ENCODE measurements around the gene USP10.

Gene USP10

DNA sequence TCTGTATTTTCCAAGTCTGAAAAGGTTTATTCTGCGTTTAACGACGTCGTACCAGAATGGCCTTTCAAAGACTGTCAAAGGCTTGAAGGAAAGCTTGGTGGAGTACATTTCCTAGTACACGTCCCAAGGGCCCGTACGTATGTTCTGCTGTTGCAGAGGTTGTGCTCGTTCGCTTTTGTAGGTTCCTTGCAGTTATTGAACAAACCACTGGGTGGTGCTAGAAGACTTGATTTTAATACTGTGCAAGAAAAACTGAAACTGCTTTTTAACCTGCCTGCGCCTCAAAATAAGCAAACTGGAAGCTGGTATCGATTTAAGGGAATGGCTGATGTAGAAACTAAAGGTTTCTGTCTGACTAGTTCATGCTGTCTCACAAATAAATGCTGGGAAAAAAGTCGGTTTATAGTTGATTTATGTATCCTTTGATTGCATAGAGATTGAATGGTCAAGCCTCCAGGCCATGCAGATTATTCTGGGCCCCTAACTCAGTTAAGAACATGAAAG is 54.6 kb downstream of the USP10 start:
- Histone ChIP-seq H3K9ac (ENCODE audit: insufficient read length, low read depth) (no peak overlapping the region), H3K4me3 (ENCODE audit: insufficient read length, low read depth) (no peak overlapping the region), H3K36me3 (ENCODE audit: insufficient read depth, insufficient read length, low read length) (peaks cover 61% of the 10 kb centered on the region), H3K27me3 (ENCODE audit: insufficient read depth, insufficient read length) (no peaks in the 10 kb centered on the region), H3K4me1 (ENCODE audit: insufficient read depth, insufficient read length) (no peaks in the 10 kb centered on the region), H3K9me3 (ENCODE audit: insufficient read depth, low read length) (no peaks in the 10 kb centered on the region)
- TF ChIP-seq ZNF274 (IDR thresholded peaks at IDR 0.05; ENCODE audit: low read depth, low read length), result no peak
- TF ChIP-seq SUZ12 (IDR thresholded peaks at IDR 0.05; ENCODE audit: extremely low read depth, insufficient read depth, insufficient read length), result no peak
- TF ChIP-seq YY1 (IDR thresholded peaks at IDR 0.05; ENCODE audit: insufficient read depth, insufficient read length), result no peak
- peak; percentile 56 for DNase-seq (ENCODE audit: low read depth, low spot score)

DNA sequence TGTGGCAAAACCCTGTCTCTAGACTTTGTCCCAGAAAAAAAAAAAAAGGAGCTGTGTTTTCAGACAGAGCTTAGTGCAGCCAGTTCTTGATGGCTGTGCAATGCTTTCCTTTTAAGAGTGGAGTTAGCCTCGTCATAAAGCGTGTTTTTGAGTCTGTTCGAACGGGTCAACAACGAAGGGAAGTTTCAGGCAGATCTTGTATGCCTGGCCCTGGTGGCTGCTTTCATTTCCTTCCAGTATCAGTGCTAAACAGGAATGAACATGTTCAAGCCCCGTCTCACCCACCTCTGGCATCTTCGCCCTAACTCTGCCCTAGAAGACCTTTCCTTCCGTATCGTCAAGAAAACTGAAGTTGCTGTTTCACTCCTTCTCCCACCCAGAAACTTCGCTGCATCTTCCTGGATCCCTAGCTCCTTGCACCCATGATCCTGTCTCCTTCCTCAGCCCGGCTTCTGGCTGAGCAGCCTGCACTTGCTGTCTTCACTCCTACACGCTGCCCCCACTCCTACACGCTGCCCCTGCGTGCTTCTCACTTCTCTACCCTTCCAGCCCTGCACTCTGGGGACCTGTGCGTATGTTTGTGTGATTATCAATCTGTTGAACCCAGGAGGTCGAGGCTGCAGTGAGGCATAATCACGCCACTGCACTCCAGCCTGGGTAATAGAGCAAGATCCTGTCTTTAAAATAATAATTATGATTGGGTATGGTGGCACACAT is 55.3 kb downstream of the USP10 start:
- Histone ChIP-seq H3K9ac (ENCODE audit: insufficient read length, low read depth) (peak overlapping the region; percentile 54), H3K4me1 (ENCODE audit: insufficient read depth, insufficient read length) (no peaks in the 10 kb centered on the region), H3K36me3 (ENCODE audit: insufficient read depth, insufficient read length, low read length) (peaks cover 62% of the 10 kb centered on the region), H3K4me3 (ENCODE audit: insufficient read length, low read depth) (no peak overlapping the region), H3K9me3 (ENCODE audit: insufficient read depth, low read length) (no peaks in the 10 kb centered on the region), H3K27me3 (ENCODE audit: insufficient read depth, insufficient read length) (no peaks in the 10 kb centered on the region)
- TF ChIP-seq ZNF274 (IDR thresholded peaks at IDR 0.05; ENCODE audit: low read depth, low read length) (no peak), YY1 (IDR thresholded peaks at IDR 0.05; ENCODE audit: insufficient read depth, insufficient read length) (no peak), SUZ12 (IDR thresholded peaks at IDR 0.05; ENCODE audit: extremely low read depth, insufficient read depth, insufficient read length) (no peak)
- no peak for DNase-seq (ENCODE audit: low read depth, low spot score)

DNA sequence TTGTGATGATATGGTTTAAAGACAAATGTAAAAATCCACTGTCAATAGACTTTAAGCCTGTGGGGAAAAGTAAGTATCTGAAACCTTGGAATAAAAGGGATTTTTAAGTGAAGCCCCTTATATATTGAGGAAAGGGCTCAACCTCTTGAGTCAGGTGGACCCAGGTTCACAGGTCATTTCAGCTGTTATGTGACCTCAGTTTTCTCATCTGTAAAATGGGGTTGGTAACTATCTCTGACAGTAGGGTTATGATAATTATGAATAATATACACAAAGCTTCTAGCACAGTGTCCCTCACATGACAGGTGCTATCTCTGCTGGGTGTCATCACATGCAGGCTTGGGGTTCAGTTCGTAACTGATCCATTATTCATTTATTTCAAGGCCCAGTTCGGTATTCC is 57.0 kb downstream of the USP10 start:
- no peaks in the 10 kb centered on the region for H3K9me3 ChIP-seq (ENCODE audit: insufficient read depth, low read length)
- DNase-seq (ENCODE audit: low read depth, low spot score), result no peak
- H3K36me3 ChIP-seq (ENCODE audit: insufficient read depth, insufficient read length, low read length), result peaks cover 70% of the 10 kb centered on the region
- no peak overlapping the region for H3K9ac ChIP-seq (ENCODE audit: insufficient read length, low read depth)
- H3K27me3 ChIP-seq (ENCODE audit: insufficient read depth, insufficient read length), result no peaks in the 10 kb centered on the region
- TF ChIP-seq YY1 (IDR thresholded peaks at IDR 0.05; ENCODE audit: insufficient read depth, insufficient read length), result no peak
- TF ChIP-seq ZNF274 (IDR thresholded peaks at IDR 0.05; ENCODE audit: low read depth, low read length), result no peak
- no peak for TF ChIP-seq SUZ12 (IDR thresholded peaks at IDR 0.05; ENCODE audit: extremely low read depth, insufficient read depth, insufficient read length)
- no peak overlapping the region for H3K4me3 ChIP-seq (ENCODE audit: insufficient read length, low read depth)
- no peaks in the 10 kb centered on the region for H3K4me1 ChIP-seq (ENCODE audit: insufficient read depth, insufficient read length)

DNA sequence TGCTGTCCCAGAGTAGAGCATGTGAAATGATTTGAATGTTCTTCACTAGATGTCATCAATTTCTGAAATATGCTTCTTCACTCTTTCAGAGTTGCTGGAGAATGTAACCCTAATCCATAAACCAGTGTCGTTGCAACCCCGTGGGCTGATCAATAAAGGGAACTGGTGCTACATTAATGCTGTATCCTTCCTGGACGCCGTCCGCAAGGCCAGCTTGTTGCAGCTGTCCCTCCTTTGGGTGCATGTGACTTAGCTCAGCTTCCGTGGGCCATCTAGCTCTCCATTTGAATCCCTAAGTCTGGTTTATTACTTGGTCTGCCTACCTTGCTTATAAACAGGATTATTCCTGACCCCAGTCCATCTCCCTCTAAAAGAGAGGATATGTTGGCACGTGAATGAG is 58.8 kb downstream of the USP10 start:
- no peaks in the 10 kb centered on the region for H3K9me3 ChIP-seq (ENCODE audit: insufficient read depth, low read length)
- H3K27me3 ChIP-seq (ENCODE audit: insufficient read depth, insufficient read length), result no peaks in the 10 kb centered on the region
- H3K36me3 ChIP-seq (ENCODE audit: insufficient read depth, insufficient read length, low read length), result peaks cover 73% of the 10 kb centered on the region
- DNase-seq (ENCODE audit: low read depth, low spot score), result no peak
- no peak overlapping the region for H3K9ac ChIP-seq (ENCODE audit: insufficient read length, low read depth)
- peaks cover 2% of the 10 kb centered on the region for H3K4me1 ChIP-seq (ENCODE audit: insufficient read depth, insufficient read length)
- no peak overlapping the region for H3K4me3 ChIP-seq (ENCODE audit: insufficient read length, low read depth)
- TF ChIP-seq ZNF274 (IDR thresholded peaks at IDR 0.05; ENCODE audit: low read depth, low read length) (no peak), SUZ12 (IDR thresholded peaks at IDR 0.05; ENCODE audit: extremely low read depth, insufficient read depth, insufficient read length) (no peak), YY1 (IDR thresholded peaks at IDR 0.05; ENCODE audit: insufficient read depth, insufficient read length) (no peak)

DNA sequence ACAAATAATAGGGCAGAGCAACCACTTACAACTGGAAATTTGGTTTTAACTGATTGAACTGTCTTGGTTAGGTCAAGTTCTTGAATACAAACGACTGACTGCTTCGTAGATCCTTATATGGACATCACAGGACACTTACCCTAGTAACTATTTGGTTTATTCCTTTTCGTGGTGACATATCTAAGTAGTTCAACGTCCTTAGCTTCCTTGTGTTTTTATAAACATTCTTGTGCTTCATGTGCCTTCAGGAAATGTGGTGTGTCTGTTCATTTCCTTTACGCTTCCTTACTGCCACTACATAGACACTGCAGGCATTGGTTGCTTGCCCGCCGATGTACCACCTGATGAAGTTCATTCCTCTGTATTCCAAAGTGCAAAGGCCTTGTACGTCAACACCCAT is 59.3 kb downstream of the USP10 start:
- TF ChIP-seq ZNF274 (IDR thresholded peaks at IDR 0.05; ENCODE audit: low read depth, low read length) (no peak), YY1 (IDR thresholded peaks at IDR 0.05; ENCODE audit: insufficient read depth, insufficient read length) (no peak), SUZ12 (IDR thresholded peaks at IDR 0.05; ENCODE audit: extremely low read depth, insufficient read depth, insufficient read length) (no peak)
- Histone ChIP-seq H3K36me3 (ENCODE audit: insufficient read depth, insufficient read length, low read length) (peaks cover 73% of the 10 kb centered on the region), H3K27me3 (ENCODE audit: insufficient read depth, insufficient read length) (no peaks in the 10 kb centered on the region), H3K9ac (ENCODE audit: insufficient read length, low read depth) (no peak overlapping the region), H3K4me1 (ENCODE audit: insufficient read depth, insufficient read length) (peaks cover 4% of the 10 kb centered on the region), H3K9me3 (ENCODE audit: insufficient read depth, low read length) (no peaks in the 10 kb centered on the region), H3K4me3 (ENCODE audit: insufficient read length, low read depth) (no peak overlapping the region)
- DNase-seq (ENCODE audit: low read depth, low spot score), result no peak

DNA sequence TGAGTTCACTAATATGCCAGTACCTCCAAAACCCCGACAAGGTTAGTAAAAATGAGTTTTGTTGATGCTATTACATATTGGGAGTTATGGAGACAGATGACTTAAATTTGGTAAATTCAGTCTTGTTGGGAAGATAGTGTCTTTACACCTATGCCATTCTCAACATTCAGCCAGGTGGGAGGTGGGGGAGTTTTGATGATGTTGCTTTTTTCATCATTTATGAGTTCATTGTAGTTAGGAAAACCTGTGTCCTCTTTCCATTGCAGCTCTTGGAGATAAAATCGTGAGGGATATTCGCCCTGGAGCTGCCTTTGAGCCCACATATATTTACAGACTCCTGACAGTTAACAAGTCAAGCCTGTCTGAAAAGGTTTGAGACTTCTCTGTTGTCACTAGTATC is 60.1 kb downstream of the USP10 start:
- TF ChIP-seq ZNF274 (IDR thresholded peaks at IDR 0.05; ENCODE audit: low read depth, low read length), result no peak
- no peak for TF ChIP-seq YY1 (IDR thresholded peaks at IDR 0.05; ENCODE audit: insufficient read depth, insufficient read length)
- H3K4me3 ChIP-seq (ENCODE audit: insufficient read length, low read depth), result no peak overlapping the region
- H3K36me3 ChIP-seq (ENCODE audit: insufficient read depth, insufficient read length, low read length), result peaks cover 80% of the 10 kb centered on the region
- no peak overlapping the region for H3K9ac ChIP-seq (ENCODE audit: insufficient read length, low read depth)
- H3K27me3 ChIP-seq (ENCODE audit: insufficient read depth, insufficient read length), result no peaks in the 10 kb centered on the region
- peaks cover 4% of the 10 kb centered on the region for H3K4me1 ChIP-seq (ENCODE audit: insufficient read depth, insufficient read length)
- no peak for DNase-seq (ENCODE audit: low read depth, low spot score)
- no peaks in the 10 kb centered on the region for H3K9me3 ChIP-seq (ENCODE audit: insufficient read depth, low read length)

DNA sequence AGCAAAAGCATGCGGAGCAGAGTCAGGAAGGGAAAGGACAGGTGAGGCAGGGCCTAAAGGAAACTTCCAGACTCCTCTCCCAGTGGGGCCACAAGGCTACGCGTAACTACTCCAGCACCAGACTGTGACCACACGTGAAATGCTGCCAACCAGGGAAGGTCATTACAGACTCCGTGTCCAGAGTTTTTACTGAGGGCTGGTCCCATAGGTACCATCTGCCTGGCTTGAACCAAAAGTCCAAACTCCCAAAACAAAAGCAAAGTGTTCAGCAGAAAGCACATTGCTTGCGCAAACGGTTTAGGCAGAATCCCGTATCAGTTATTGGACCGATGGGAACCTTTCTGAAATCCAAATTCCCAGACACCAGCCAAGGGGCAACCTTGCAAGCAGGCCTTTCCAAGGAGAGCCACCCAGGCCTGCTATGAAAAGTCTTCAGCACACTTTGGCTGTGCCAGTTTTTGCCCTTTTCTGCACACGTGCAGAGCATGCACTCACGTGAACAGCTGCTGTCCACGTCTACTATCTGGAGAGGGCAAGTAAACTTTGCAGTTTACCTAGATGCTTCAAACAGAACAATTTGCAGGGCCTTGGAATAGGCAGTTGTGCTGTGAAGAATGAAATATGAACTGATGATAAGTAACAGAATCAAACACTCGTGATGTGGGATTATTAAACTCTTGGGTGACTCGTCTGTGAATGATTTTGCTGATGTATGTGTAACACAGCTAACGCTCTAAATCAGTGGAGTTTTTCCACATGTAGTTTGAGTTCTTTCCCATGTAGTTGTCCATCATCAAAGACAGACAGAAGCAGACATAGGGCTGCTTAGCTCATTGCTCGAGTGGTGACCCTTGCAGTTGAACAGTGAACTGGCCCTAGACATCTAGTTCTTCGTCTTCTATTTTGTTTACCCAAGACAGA is 61.9 kb downstream of the USP10 start:
- no peak for TF ChIP-seq SUZ12 (IDR thresholded peaks at IDR 0.05; ENCODE audit: extremely low read depth, insufficient read depth, insufficient read length)
- no peak for TF ChIP-seq ZNF274 (IDR thresholded peaks at IDR 0.05; ENCODE audit: low read depth, low read length)
- no peak for TF ChIP-seq YY1 (IDR thresholded peaks at IDR 0.05; ENCODE audit: insufficient read depth, insufficient read length)
- H3K4me1 ChIP-seq (ENCODE audit: insufficient read depth, insufficient read length), result peaks cover 4% of the 10 kb centered on the region
- DNase-seq (ENCODE audit: low read depth, low spot score), result no peak
- H3K9ac ChIP-seq (ENCODE audit: insufficient read length, low read depth), result no peak overlapping the region
- peaks cover 87% of the 10 kb centered on the region for H3K36me3 ChIP-seq (ENCODE audit: insufficient read depth, insufficient read length, low read length)
- no peak overlapping the region for H3K4me3 ChIP-seq (ENCODE audit: insufficient read length, low read depth)
- H3K9me3 ChIP-seq (ENCODE audit: insufficient read depth, low read length), result no peaks in the 10 kb centered on the region
- H3K27me3 ChIP-seq (ENCODE audit: insufficient read depth, insufficient read length), result no peaks in the 10 kb centered on the region

Measured in NT2/D1 (cell line).